ENCODE results near the gene GNG14. TPM values are rescaled to one million over a fixed set of nuclear protein-coding genes. Genes with fewer than 3 reads are reported as not detected.

GNG14 gene
- total RNA-seq, 2 experiments from 2014 or later: not detected

DNA sequence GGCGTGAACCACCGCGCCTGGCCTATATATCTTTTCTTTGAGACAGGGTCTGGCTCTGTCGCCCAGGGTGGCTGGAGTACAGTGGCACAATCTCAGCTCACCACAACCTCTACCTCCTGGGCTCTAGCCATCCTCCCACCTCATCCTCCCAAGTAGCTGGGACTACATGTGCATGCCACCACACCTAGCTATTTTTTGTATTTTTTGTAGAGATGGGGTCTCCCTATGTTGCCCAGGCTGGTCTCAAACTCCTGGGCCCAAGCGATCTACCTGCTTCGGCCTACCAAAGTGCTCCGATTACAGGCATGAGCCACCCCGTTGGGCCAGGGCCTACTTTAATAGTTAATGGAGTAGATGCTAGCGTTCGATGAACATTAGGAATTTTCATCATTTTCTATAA, 32.5 kb downstream of the GNG14 start:
- Mint-ChIP-seq H3K27me3 (no peaks in the 10 kb centered on the region), H3K27ac (peak overlapping the region; percentile 65), H3K4me3 (peak overlapping the region; percentile 96), H3K4me1 (ENCODE audit: low read depth) (peaks cover 30% of the 10 kb centered on the region), H3K36me3 (ENCODE audit: low read depth) (peaks cover 49% of the 10 kb centered on the region), H3K9me3 (no peaks in the 10 kb centered on the region)
- no peak for DNase-seq
- ChIA-PET POLR2A (interaction anchor here (0.7 to 9.0 kb wide), 6 partner anchors 11 to 72 kb away, joined by 3 to 160 read pairs (median 10); partner anchors contain the start of genes FBXW9, GET3 and TRIR), CTCF (interaction anchor here (0.7 to 5.5 kb wide), 5 partner anchors 38 to 199 kb away, joined by 3 to 24 read pairs (median 3); partner anchors contain the start of gene SYCE2)
- TF ChIP-seq, protein P1, sequence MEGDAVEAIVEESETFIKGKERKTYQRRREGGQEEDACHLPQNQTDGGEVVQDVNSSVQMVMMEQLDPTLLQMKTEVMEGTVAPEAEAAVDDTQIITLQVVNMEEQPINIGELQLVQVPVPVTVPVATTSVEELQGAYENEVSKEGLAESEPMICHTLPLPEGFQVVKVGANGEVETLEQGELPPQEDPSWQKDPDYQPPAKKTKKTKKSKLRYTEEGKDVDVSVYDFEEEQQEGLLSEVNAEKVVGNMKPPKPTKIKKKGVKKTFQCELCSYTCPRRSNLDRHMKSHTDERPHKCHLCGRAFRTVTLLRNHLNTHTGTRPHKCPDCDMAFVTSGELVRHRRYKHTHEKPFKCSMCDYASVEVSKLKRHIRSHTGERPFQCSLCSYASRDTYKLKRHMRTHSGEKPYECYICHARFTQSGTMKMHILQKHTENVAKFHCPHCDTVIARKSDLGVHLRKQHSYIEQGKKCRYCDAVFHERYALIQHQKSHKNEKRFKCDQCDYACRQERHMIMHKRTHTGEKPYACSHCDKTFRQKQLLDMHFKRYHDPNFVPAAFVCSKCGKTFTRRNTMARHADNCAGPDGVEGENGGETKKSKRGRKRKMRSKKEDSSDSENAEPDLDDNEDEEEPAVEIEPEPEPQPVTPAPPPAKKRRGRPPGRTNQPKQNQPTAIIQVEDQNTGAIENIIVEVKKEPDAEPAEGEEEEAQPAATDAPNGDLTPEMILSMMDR (IDR thresholded peaks at IDR 0.05): no peak
- no peak for ATAC-seq
- intact Hi-C loops (cut with micrococcal nuclease): no loop called here

DNA sequence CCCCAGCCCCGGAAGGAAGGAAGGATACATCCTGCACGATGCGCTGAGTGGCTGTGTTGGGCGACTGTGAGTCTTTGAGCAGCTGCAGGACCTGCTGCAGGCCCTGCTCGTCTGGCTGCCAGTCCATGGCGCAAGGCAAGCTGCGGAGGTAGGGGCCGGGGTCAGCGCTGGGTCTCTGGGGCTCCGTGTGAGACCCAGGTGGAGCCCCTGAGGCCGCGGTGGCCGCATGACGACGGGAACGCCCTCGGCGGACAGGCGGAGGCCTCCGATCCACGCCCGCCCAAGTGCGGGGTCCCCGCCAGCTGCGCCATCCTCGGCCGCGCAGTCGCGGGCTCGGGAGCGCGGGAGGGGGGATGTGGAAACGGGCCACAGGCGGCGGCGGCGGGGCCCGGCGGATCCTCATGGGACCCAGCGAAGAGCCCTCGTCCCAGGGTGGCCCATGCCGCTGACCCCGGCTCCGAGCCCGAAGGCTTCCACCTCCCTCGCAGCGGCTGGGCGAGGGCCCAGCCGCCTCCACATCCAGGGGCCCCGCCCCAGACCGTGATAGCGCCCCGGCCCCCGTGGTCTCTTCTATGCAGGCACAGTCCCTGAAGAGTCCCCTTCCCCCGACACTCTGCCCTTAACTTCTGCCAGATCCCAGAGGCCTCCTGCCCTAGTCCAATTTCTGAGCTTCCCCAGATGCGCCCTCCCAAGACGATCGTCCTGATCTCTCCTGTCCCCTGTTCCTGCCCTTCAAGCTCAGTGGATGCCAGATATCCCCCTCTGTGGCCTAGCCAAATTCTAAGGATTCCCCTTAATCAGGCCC, 33.3 kb downstream of the GNG14 start:
- Mint-ChIP-seq H3K4me1 (ENCODE audit: low read depth) (peaks cover 30% of the 10 kb centered on the region), H3K27me3 (no peaks in the 10 kb centered on the region), H3K4me3 (peak overlapping the region; percentile 96), H3K9me3 (no peaks in the 10 kb centered on the region), H3K27ac (peak overlapping the region; percentile 92), H3K36me3 (ENCODE audit: low read depth) (peaks cover 45% of the 10 kb centered on the region)
- ChIA-PET POLR2A (interaction anchor here (0.7 to 9.0 kb wide), 8 partner anchors 9 to 211 kb away, joined by 3 to 160 read pairs (median 8); partner anchors contain the start of genes DHPS, FBXW9, GET3 and TRIR), CTCF (interaction anchor here (0.7 to 5.5 kb wide), 8 partner anchors 37 to 198 kb away, joined by 3 to 24 read pairs (median 4); partner anchors contain the start of gene SYCE2)
- TF ChIP-seq, protein P1 (IDR thresholded peaks at IDR 0.05): no peak
- intact Hi-C loops (cut with micrococcal nuclease): no loop called here
- ATAC-seq (no peak), DNase-seq (peak; percentile 38)

DNA sequence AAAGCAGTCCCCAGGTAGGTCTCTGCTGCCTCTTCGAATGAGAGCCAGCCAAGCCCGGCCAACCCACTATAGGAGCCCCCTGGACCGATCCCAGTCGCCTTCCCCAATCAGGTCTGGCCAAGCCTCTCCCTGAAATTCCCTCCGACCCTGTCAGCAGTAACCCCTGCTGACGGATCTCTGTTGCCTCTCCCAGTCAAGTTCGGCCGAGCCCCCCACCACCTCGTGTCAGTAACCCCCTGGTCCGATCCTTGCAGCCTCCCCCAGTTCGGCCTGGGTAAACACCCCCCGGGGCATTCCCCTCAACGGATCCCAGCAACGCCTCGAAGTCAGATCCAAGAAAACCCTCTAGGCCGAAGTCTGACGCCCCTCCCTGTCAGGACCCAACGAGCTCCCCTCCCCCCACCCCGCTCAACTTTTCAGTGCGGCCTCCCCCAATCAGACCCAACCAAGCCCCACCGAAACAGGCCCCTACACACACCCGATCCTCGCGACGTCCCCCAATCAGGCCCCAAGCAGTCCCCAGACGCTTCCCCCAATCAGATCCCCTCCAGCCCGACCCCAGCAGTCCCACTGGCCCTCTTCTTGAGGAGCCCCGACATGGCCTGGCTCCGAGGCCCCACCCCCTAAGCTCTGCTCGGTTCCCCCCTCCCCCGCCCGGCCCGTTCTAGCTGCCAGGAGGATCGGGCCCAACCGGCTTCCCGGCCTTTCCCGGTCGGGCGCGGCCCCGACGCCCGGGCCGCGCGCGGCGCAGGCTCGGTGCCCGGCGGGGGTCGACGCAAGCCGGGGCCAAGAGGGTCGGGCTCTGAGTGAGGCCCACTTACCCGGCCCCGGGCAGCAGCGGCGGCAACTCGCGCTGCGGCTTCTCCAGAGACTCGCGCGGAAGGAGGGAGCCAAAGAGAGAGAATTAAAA, 34.1 kb downstream of the GNG14 start:
- peak overlapping the region; percentile 92 for H3K27ac Mint-ChIP-seq
- intact Hi-C loops (cut with micrococcal nuclease): loop anchor here (2.0 kb wide), 1 partner anchor 15 kb away; the partner anchor contains the start of gene GET3
- H3K36me3 Mint-ChIP-seq (ENCODE audit: low read depth): peaks cover 44% of the 10 kb centered on the region
- no peaks in the 10 kb centered on the region for H3K9me3 Mint-ChIP-seq
- TF ChIP-seq, protein P1 (IDR thresholded peaks at IDR 0.05): no peak
- CTCF ChIA-PET: interaction anchor here (1.0 to 5.5 kb wide), 9 partner anchors 12 to 126 kb away, joined by 3 to 32 read pairs (median 9); partner anchors contain the start of gene TRIR
- peak overlapping the region; percentile 96 for H3K4me3 Mint-ChIP-seq
- ATAC-seq: peak; percentile 58
- H3K27me3 Mint-ChIP-seq: no peaks in the 10 kb centered on the region
- H3K4me1 Mint-ChIP-seq (ENCODE audit: low read depth): peaks cover 31% of the 10 kb centered on the region
- POLR2A ChIA-PET: interaction anchor here (0.7 to 9.0 kb wide), 14 partner anchors 10 to 210 kb away, joined by 3 to 160 read pairs (median 4); partner anchors contain the start of genes DHPS, FBXW9, GET3 and JUNB
- peak; percentile 67 for DNase-seq

DNA sequence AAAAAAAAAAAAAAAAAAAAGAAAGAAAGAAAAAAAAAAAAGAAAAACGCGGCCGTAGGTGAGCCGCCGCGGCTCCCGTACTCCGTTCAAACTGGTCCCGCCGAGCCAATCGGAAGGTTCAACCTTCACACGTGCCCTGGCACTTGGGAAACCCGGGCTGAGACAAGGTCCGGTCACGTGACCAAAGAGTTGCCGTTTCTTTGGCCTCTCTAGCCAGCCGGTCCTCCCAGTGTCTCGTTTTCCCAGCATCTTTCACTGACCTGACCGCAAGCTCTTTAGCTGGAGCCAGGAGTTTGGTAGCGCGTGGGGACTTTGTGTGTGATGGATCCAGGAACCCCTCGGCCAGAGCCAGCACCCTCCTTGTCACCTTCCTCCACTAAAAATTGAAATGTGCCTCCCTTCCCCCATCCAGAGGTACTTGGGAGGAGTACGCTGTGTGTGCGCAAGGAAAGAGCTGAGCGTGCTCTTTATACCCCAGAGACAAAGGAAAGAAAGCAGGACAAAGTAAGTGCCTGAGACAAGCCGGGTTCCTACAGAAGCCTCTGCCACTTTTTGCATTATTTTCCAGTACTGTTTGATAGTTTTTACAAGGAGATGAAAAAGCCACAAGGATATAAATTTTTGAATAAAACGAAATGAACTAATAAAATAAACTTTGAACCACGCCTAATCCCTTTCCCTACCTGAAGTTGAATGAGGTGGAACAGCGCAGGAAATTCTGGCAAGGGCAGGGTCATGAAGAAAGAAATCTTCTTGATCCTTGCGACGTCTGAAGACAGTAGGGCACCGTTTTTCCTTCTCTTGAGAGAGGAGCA, 35.0 kb downstream of the GNG14 start:
- H3K9me3 Mint-ChIP-seq: no peaks in the 10 kb centered on the region
- TF ChIP-seq, protein P1 (IDR thresholded peaks at IDR 0.05): no peak
- DNase-seq: peak; percentile 98
- H3K27ac Mint-ChIP-seq: peak overlapping the region; percentile 91
- peak overlapping the region; percentile 96 for H3K4me3 Mint-ChIP-seq
- intact Hi-C loops (cut with micrococcal nuclease): loop anchor here (2.0 kb wide), 1 partner anchor 14 kb away; the partner anchor contains the start of gene GET3
- H3K27me3 Mint-ChIP-seq: no peaks in the 10 kb centered on the region
- peaks cover 29% of the 10 kb centered on the region for H3K4me1 Mint-ChIP-seq (ENCODE audit: low read depth)
- POLR2A ChIA-PET: interaction anchor here (0.7 to 9.0 kb wide), 19 partner anchors 9 to 215 kb away, joined by 3 to 160 read pairs (median 4); partner anchors contain the start of genes DHPS, FBXW9, GET3 and JUNB
- CTCF ChIA-PET: interaction anchor here (1.0 to 5.5 kb wide), 10 partner anchors 8 to 125 kb away, joined by 3 to 32 read pairs (median 8); partner anchors contain the start of gene TRIR
- H3K36me3 Mint-ChIP-seq (ENCODE audit: low read depth): peaks cover 45% of the 10 kb centered on the region
- peak; percentile 82 for ATAC-seq
